ENCODE data around the gene POLDIP3.

DNA sequence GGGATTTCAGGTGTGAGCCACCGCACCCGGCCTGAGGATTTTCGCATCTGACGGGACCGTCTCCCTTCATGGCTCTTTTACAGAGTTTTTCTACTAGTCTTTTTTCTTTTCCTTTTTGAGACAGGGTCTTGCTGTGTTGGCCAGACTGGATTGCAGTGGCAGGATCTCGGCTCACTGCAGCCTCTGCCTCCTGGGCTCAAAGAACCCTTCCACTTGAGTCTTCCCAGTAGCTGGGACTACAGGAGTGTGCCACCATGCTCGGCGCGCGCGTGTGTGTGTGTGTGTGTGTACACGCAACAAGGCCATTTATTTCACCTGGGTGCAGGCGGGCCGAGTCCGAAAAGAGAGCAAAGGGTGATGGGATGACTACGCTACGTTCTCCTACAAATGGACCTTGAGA is 50.0 kb downstream of the POLDIP3 start:
- TF ChIP-seq CTCF (conservative IDR thresholded peaks at IDR 0.05 in 1 of 2, IDR thresholded peaks at IDR 0.05 in 1 of 2; ENCODE audit: low read depth in 1 of 2, low read length in 2 of 2) (no peak), EZH2 (IDR thresholded peaks at IDR 0.05; ENCODE audit: low read length, missing control alignments) (no peak)
